PC-9 (cell line): ENCODE data around the gene APLN.

Experiments used
- EZH2 ChIP-seq: fragments of 200-600 bp; sonication (generic); IDR thresholded peaks from 2 replicates; pipeline ENCODE4 v1.8.0; 2017; ENCODE audit warnings: antibody characterized with exemption, low read depth
- TF ChIP-seq, protein P1 (sequence below): fragments of 200-600 bp; sonication (generic); conservative IDR thresholded peaks from 2 replicates; pipeline ENCODE4 v1.6.1; 2017; ENCODE audit warnings: mixed run types, antibody characterized with exemption, mild to moderate bottlenecking, moderate library complexity

DNA sequence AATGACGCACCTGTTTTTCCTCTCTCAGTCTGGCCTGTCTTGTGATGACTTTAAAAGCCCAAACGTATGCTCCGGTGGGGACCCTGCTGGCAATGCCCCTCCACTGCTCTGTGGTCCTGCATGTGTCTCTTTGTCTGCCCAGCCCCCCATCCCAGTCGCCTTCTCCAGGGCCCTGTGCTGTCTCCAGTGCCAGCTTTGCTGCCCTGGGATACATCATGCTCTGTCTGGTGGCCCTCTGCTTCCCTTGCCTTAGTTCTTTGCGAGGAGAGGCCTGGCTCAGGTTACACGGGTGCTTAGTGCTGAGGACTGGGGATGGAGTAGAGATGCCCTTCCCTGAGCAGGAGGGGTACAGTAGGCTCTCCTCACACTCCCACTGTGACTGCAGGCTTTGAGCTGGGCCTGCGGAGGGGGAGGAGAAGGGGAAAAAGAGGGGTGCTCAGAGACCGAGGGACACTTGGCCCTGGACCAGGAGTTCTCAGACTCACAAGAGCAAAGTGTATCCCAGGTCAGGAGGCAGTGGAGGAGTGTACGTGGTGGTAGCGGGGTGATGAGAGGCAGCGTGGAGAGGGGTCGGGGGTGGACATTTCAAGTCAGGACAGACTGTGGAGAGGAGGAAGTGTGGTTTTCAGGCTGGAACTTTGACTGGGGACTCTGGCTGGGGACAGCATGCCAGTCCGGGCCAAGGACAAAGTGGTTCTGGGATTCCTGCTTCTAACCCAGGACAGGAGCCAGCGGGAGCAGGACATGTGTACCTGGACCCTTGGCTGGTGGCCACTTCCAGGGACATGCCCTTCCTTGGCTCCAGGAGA lies 2.8 kb downstream of the APLN start:
- TF ChIP-seq, protein P1, sequence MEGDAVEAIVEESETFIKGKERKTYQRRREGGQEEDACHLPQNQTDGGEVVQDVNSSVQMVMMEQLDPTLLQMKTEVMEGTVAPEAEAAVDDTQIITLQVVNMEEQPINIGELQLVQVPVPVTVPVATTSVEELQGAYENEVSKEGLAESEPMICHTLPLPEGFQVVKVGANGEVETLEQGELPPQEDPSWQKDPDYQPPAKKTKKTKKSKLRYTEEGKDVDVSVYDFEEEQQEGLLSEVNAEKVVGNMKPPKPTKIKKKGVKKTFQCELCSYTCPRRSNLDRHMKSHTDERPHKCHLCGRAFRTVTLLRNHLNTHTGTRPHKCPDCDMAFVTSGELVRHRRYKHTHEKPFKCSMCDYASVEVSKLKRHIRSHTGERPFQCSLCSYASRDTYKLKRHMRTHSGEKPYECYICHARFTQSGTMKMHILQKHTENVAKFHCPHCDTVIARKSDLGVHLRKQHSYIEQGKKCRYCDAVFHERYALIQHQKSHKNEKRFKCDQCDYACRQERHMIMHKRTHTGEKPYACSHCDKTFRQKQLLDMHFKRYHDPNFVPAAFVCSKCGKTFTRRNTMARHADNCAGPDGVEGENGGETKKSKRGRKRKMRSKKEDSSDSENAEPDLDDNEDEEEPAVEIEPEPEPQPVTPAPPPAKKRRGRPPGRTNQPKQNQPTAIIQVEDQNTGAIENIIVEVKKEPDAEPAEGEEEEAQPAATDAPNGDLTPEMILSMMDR = no peak
- TF ChIP-seq EZH2 = no peak
